ENCODE measurements around the gene BSG.

Gene BSG

GRCh38 chr19:555474-555808 is 17.0 kb upstream of the BSG start:
- no peaks in the 10 kb centered on the region for H3K9me3 ChIP-seq (ENCODE audit: control insufficient read depth, low read length)
- H3K36me3 ChIP-seq (ENCODE audit: control insufficient read depth, insufficient read depth, low read length): no peaks in the 10 kb centered on the region
- H3K27ac ChIP-seq: no peak overlapping the region
- H3K4me2 ChIP-seq (ENCODE audit: low read length): no peak overlapping the region
- no peak overlapping the region for H3K4me3 ChIP-seq (ENCODE audit: low read depth, low read length)
- no peaks in the 10 kb centered on the region for H3K4me1 ChIP-seq
- H2AFZ ChIP-seq: no peak overlapping the region
- no peak for TF ChIP-seq CTCF (IDR thresholded peaks at IDR 0.05)
- no peaks in the 10 kb centered on the region for H3K79me2 ChIP-seq
- no peaks in the 10 kb centered on the region for H3K27me3 ChIP-seq (ENCODE audit: control insufficient read depth, insufficient read depth, low read length)
- no peak overlapping the region for H3K9ac ChIP-seq

- H3K9ac ChIP-seq: no peak overlapping the region
- no peak overlapping the region for H3K27ac ChIP-seq
- H3K27me3 ChIP-seq (ENCODE audit: control insufficient read depth, insufficient read depth, low read length): no peaks in the 10 kb centered on the region
These were observed 15.6 kb upstream of the BSG start for GRCh38 chr19:556611-557382.

GRCh38 chr19:558770-559439 is 13.5 kb upstream of the BSG start:
- no peaks in the 10 kb centered on the region for H3K4me1 ChIP-seq
- no peaks in the 10 kb centered on the region for H3K36me3 ChIP-seq (ENCODE audit: control insufficient read depth, insufficient read depth, low read length)
- H3K9ac ChIP-seq: no peak overlapping the region
- H3K4me3 ChIP-seq (ENCODE audit: low read depth, low read length): no peak overlapping the region
- no peaks in the 10 kb centered on the region for H3K9me3 ChIP-seq (ENCODE audit: control insufficient read depth, low read length)
- H3K27me3 ChIP-seq (ENCODE audit: control insufficient read depth, insufficient read depth, low read length): no peaks in the 10 kb centered on the region
- H3K4me2 ChIP-seq (ENCODE audit: low read length): no peak overlapping the region
- no peaks in the 10 kb centered on the region for H3K79me2 ChIP-seq
- no peak overlapping the region for H2AFZ ChIP-seq
- no peak overlapping the region for H3K27ac ChIP-seq
- TF ChIP-seq CTCF (IDR thresholded peaks at IDR 0.05): no peak

More at GRCh38 chr19:556611-557382, 15.6 kb upstream of the BSG start:
- Histone ChIP-seq H3K79me2 (no peaks in the 10 kb centered on the region), H3K4me2 (ENCODE audit: low read length) (no peak overlapping the region), H3K4me3 (ENCODE audit: low read depth, low read length) (no peak overlapping the region), H3K4me1 (no peaks in the 10 kb centered on the region), H3K36me3 (ENCODE audit: control insufficient read depth, insufficient read depth, low read length) (no peaks in the 10 kb centered on the region), H3K9me3 (ENCODE audit: control insufficient read depth, low read length) (no peaks in the 10 kb centered on the region), H2AFZ (no peak overlapping the region)
- no peak for TF ChIP-seq CTCF (IDR thresholded peaks at IDR 0.05)

- H3K36me3 ChIP-seq (ENCODE audit: control insufficient read depth, insufficient read depth, low read length): no peaks in the 10 kb centered on the region
- no peak for TF ChIP-seq CTCF (IDR thresholded peaks at IDR 0.05)
- no peak overlapping the region for H3K27ac ChIP-seq
- no peak overlapping the region for H3K4me2 ChIP-seq (ENCODE audit: low read length)
- no peaks in the 10 kb centered on the region for H3K79me2 ChIP-seq
- H3K9me3 ChIP-seq (ENCODE audit: control insufficient read depth, low read length): no peaks in the 10 kb centered on the region
- no peak overlapping the region for H2AFZ ChIP-seq
- no peaks in the 10 kb centered on the region for H3K4me1 ChIP-seq
- H3K4me3 ChIP-seq (ENCODE audit: low read depth, low read length): no peak overlapping the region
- no peak overlapping the region for H3K9ac ChIP-seq
- no peaks in the 10 kb centered on the region for H3K27me3 ChIP-seq (ENCODE audit: control insufficient read depth, insufficient read depth, low read length)
These were observed 12.3 kb upstream of the BSG start for GRCh38 chr19:560121-560520.

Measured in parathyroid adenoma (tissue), 2 donors.